NCI-H128 (cell line): ENCODE measurements around the gene ARHGAP25.
"Not testable (repeated sequence)": the region's sequence is repeated elsewhere in the genome, so short reads cannot be mapped to it uniquely, and the experiment has no call there.

Experiments
- DNase-seq: peaks from one replicate; lab custom pipeline; 2025; ENCODE audit not compliant: unreplicated experiment; lab: John Stamatoyannopoulos, UW

ARHGAP25 gene

GRCh38 chr2:68790600-68790999 lies 56.0 kb downstream of the ARHGAP25 start:
- DNase-seq = no peak

- DNase-seq = no peak
Observed at GRCh38 chr2:68791914-68792313, 57.3 kb downstream of the ARHGAP25 start.

DNA sequence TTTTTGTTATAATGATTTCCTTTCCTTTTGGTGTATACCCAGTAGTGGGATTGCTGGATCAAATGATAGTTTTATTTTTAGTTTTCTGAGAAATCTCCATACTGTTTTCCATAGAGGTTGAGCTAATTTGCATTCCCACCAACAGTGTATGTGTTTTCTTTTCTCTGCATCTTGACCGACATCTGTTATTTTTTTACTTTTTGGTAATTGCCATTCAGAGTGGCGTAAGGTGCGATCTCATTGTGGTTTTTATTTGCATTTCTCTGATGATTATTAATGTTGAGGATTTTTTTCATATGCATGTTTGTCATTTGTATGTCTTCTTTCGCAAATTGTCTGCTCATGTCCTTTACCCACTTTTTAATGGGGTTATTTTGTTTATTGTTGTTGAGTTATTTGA lies 58.1 kb downstream of the ARHGAP25 start:
- no peak for DNase-seq

DNA sequence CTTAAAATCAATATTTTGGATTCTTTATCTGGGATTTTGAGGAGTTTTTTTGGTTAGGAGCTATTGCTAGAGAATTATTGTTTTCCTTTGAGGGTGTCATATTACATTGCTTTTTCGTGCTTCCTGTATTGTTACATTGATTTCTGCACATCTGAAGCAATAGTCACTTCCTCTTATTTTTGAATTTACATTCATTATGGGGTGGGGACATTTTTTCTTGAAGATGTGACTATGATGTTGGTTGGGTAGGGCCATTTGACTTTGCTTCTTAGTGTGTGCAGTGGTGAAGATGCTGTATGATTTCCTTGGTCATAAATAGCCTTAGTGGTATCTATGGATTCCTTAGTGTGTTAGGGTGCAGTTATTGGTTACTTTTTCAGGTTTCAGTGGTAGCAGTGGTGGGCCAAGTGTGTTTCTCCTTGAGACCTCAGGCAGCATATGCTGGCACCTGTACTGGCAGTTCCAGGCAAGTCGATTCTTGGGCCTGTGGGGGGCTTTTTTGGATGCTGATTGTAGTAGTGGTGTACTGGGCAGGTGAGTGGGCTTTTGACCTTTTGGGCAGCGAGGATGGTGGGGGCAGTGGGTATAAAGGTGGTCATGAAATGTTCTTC lies 61.8 kb downstream of the ARHGAP25 start:
- no peak for DNase-seq

- DNase-seq = no peak
Observed at GRCh38 chr2:68798569-68798968, 64.0 kb downstream of the ARHGAP25 start.

- DNase-seq = peak; percentile 80
Observed at GRCh38 chr2:68799140-68800026, 64.8 kb downstream of the ARHGAP25 start.

DNA sequence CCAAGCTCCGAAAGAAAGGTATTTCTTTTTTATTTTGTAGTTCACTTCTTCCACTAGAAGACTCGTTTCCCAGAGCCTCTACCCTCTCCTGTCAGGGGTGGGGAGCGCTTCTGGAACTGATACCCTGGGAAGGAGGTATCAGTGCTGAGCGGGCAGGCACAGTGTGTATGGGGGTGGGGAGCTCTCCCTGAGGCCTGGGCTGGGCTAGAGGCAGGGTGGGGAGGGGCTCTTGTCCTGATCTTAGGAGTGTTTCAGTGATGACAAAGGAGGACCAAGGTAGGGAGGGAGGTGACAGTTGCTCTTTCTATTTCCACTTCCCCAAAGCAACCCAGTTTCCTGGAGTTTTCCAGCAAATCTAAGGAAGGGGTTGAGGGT lies 65.4 kb downstream of the ARHGAP25 start:
- DNase-seq = no peak

GRCh38 chr2:68800517-68800916 lies 65.9 kb downstream of the ARHGAP25 start:
- DNase-seq = no peak

GRCh38 chr2:68802161-68802560 lies 67.5 kb downstream of the ARHGAP25 start:
- DNase-seq = not testable (repeated sequence)

DNA sequence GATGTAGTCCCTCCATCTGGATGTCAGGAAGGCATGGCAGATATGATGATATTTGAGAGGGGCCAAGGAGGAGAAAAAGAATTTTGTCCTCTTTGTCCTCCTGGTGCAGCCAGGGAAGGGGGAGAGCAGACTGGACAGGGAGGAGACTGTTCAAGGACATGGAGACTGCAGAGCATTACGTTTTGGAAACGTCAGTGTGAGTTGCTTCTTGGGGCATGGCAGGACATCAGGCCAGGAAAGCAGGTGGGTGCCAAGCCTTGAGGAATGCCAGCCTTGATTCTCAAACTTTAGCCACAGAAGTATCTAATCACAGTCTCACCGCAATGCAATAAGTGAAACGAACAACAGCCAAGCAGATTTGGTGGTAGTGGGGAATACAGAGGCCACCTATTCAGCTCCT lies 70.4 kb downstream of the ARHGAP25 start:
- no peak for DNase-seq

- no peak for DNase-seq
Observed at GRCh38 chr2:68806511-68807109, 72.0 kb downstream of the ARHGAP25 start.

GRCh38 chr2:68807821-68808266 lies 73.2 kb downstream of the ARHGAP25 start:
- no peak for DNase-seq

- DNase-seq = no peak
Observed at GRCh38 chr2:68809324-68810240, 75.0 kb downstream of the ARHGAP25 start.

GRCh38 chr2:68811364-68811763 lies 76.8 kb downstream of the ARHGAP25 start:
- DNase-seq = no peak

DNA sequence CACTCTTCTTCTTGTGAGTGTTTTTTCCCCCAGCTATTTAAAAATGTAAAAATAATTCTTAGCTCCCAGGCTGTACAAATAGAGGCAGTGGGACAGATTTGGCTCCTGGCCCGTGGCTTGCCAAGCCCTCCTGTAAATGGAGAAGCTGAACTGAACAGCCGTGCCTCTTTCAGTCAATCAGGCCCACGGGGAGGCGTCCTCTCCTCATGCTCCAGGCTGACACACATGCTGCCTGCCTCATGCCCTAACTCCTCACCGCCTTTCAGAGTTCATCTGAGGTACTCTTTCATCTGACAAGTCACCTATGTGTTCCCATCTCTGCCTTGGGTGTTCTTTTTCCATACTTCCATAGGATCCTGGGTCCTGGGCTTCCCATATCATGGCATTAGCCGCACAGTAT lies 77.6 kb downstream of the ARHGAP25 start:
- DNase-seq = no peak

DNA sequence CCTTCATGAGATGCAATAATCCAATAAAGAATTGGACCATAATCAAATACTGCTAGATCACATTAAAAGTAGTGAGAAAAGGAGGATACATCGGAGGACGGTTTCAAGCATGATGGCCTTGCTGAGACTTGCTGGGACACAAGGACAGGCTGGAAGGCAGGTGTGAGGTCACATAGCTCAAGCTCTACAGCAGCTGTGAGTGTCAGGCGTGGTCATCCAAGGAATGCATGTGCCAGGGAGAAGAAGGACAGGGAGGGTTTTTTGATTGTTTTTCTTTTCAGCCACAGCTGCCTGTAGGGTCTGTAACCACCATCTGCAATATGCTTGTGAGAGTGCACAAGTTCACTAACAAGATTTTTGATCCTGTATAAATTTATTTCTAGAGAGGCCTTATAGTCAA lies 79.0 kb downstream of the ARHGAP25 start:
- DNase-seq = no peak

DNA sequence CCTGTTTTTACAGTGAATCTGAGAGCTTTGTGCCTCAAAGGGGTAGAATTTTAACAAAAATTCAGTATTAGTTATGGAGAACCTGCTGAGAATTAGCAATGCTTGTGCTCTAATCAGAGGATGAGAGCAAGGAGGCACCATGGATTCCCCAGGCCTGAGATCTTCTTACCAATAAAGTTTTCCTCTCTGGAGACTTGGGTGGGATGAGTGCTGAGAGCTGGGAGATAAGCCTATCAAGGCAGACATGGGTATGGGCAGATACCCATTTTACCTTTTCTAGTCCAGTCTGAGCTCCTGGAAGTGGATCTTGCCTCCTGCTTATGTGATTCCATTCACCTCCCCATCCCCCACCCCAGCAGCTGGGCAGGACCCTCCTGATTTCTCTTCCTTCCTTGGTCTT lies 82.7 kb downstream of the ARHGAP25 start:
- DNase-seq = no peak

- no peak for DNase-seq
Observed at GRCh38 chr2:68819556-68819955, 84.9 kb downstream of the ARHGAP25 start.

GRCh38 chr2:68822207-68822872 lies 87.7 kb downstream of the ARHGAP25 start:
- no peak for DNase-seq

GRCh38 chr2:68824831-68825230 lies 90.2 kb downstream of the ARHGAP25 start:
- no peak for DNase-seq
